Stimulated activated CD4-positive, alpha-beta T cell treated with anti-CD3 and anti-CD28 coated beads, TNF-alpha, amount 100 ng/mL, for 48 hours (primary cell): ENCODE measurements around the gene ABCF1.

Source experiments
- DNase-seq, 3 donors: peaks; one replicate each; pipeline ENCODE4 v3.0.0-alpha.2; 2020; ENCODE audit warnings: low read depth in 3 of 3

ABCF1 gene

GRCh38 chr6:30626484-30627366 is 55.5 kb downstream of the ABCF1 start, which contains the start of gene ATAT1:
TSS of gene ATAT1 (plus strand) at chr6:30626874.
- DNase-seq = peak; percentile 66 to 83 (median 74)

DNA sequence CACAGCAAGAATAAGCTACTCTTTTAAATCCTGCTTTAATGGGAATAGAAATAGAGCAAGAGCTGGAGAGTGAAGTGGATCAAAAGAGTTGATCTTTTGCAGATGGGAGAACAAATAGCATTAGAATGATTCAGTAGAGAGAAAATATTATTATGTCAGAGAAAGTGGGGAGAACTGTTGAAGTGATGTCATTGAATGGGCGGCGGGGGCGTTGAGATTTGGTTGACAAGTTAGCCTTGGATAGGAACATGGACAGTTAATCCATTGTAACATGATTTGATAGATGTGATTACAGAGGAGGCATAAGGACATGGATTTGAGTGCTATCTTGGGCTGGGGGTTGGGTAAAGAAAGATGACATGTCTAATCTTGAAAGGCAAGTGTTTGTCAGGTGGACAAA is 64.6 kb downstream of the ABCF1 start:
- no peak for DNase-seq

DNA sequence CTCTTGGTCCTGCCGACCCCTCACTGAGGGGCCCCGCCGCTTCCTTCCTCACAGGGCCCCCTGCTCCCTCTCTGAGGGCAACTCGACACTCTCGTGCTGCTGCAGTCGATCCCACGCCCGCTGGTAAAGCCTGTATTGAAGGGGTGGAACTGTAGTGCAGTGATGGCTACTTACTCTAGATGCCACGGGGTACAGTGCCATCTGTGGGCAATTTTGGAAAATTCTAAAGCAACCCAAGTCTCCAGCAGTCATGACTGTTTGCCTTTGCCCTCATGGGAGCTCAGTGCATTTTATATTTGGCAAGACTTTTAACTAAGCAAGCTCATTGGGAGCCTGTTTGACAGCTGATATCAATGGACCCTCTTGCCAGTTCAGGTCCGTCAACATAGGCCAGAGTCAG is 69.2 kb downstream of the ABCF1 start:
- no peak for DNase-seq

GRCh38 chr6:30641048-30641447 is 69.8 kb downstream of the ABCF1 start:
- DNase-seq = no peak
